Gastroesophageal sphincter (tissue), 2 donors: Measurements from ENCODE around the gene NPHP1.

Experiments
- EP300 ChIP-seq: sonication (generic); formaldehyde crosslinking; IDR thresholded peaks from one replicate; pipeline ENCODE4 v1.6.1; 2017; ENCODE audit warnings: antibody characterized with exemption, mild to moderate bottlenecking
- POLR2A ChIP-seq, 2 donors: fragments of 450-650 bp; IDR thresholded peaks; one replicate each; pipeline ENCODE4 v1.6.1; 2017; ENCODE audit warnings: antibody characterized with exemption in 2 of 2, mild to moderate bottlenecking in 2 of 2, moderate library complexity in 1 of 2
- POLR2AphosphoS5 ChIP-seq: sonication (generic); formaldehyde crosslinking; IDR thresholded peaks from one replicate; pipeline ENCODE4 v1.6.1; 2017; ENCODE audit warnings: antibody characterized with exemption

DNA sequence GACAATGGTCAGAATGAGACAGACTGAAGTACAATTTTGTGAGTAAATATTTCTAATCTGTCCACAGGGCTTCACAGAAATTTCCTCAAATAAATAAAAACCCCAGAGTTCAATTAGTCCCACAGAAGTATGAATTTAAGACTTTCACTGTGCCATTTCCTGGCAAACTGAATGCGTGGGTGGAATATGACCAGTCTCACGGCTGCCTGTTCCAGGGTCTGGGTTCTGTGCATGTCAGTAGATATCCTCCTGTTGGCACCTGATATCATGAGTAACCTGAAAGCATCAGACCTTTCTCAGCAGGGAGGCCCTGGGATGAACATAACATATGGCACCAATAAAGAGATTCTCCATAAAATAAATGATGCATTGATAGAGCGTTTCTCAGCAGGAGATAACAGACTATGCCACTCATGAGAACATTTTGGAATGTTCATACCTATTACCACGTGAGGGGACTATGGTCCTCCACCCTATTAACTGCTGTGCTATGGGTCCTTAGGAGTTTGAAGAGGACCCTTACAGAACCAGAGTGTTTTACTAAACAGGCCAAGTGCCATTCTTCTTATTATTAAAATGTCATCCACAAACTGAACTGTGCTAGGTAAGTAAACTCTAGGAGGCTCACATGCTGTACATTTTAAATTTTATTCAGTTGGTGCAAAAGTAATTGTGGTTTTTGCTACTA lies 78.6 kb downstream of the NPHP1 start:
- TF ChIP-seq EP300 (no peak), POLR2A (IDR thresholded peaks at IDR 0.05) (no peak), POLR2AphosphoS5 (no peak)
